Measurements from ENCODE around the gene DNM1L. TPM values are rescaled to one million over a fixed set of nuclear protein-coding genes. Genes with fewer than 3 reads are reported as not detected.

The DNM1L gene
- total and polyA plus RNA-seq, 2 experiments from 2014 or later: 53.4 to 57.3 TPM

DNA sequence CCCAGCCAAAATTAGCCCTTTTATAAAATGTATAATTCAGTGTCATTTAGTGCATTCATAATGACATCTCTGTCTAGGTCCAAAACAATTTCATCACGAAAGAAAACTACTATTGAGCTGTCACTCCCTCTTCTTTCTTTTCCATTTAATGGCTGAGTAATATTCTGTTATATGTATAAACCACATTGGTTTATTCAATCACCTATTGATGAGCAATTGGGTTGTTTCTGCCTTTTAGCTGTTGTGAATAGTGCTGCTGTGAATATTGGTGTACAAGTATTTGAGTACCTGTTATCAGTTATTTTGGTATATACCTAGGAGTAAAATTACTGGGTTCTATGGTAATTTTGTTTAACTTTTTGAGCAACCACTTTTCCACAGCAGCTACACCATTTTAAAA, 7.2 kb downstream of the DNM1L start:
- Histone ChIP-seq H2AFZ (no peak overlapping the region), H3K9ac (no peak overlapping the region), H3F3A (ENCODE audit: insufficient read depth) (no peaks in the 10 kb centered on the region), H3K27me3 (replicated peaks; ENCODE audit: insufficient read depth) (no peaks in the 10 kb centered on the region), H3K36me3 (ENCODE audit: low read depth) (no peaks in the 10 kb centered on the region), H3K9me2 (ENCODE audit: insufficient read depth) (no peaks in the 10 kb centered on the region), H4K20me1 (ENCODE audit: insufficient read depth) (peaks cover 13% of the 10 kb centered on the region; the same call in 1 of the 2 replicates), H3K4me2 (ENCODE audit: unreplicated experiment) (no peak overlapping the region), H3K9me3 (ENCODE audit: low read depth) (no peaks in the 10 kb centered on the region), H3K79me2 (ENCODE audit: insufficient read depth) (peaks cover 100% of the 10 kb centered on the region), H3K4me3 (no peak overlapping the region), H3K4me1 (ENCODE audit: insufficient read depth) (no peaks in the 10 kb centered on the region), H3K27ac (no peak overlapping the region)
- WGBS, 2 experiments (ENCODE audit: low coverage in 1 of 2, low lambda C conversion rate in 2 of 2, missing lambda C conversion rate in 2 of 2): 91 to 100% methylated on average over 1 of the region's 1 CpG
- TF ChIP-seq EZH2 (IDR thresholded peaks at IDR 0.05; ENCODE audit: insufficient read depth, poor library complexity, severe bottlenecking) (no peak), EZH2phosphoT487 (IDR thresholded peaks at IDR 0.05; ENCODE audit: insufficient read depth, low read depth) (no peak)
- DNase-seq: no peak
- in situ Hi-C loops (cut with MboI): no loop called here

DNA sequence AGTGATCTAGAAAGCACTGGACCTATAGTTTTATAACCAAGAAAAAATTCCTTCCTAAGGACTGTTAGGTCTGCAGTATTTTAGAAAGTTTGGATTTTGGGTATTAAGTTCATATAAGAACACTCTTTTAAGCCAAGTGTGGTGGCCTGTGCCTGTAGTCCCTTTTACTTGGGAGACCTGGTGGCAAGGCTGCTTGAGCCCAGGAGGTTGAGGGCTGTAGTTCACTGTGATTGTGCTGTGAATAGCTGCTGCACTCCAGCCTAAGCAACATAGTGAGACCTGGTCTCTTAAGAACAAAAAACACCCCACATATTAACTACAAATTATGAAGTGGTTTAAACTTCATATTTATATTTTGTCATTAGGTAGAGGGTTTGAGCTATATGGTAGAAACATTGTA, 9.7 kb downstream of the DNM1L start:
- H3K27ac ChIP-seq: no peak overlapping the region
- no peak overlapping the region for H3K4me2 ChIP-seq (ENCODE audit: unreplicated experiment)
- no peak for DNase-seq
- H3F3A ChIP-seq (ENCODE audit: insufficient read depth): no peaks in the 10 kb centered on the region
- no peak overlapping the region for H3K9ac ChIP-seq
- H3K36me3 ChIP-seq (ENCODE audit: low read depth): no peaks in the 10 kb centered on the region
- peaks cover 100% of the 10 kb centered on the region for H3K79me2 ChIP-seq (ENCODE audit: insufficient read depth)
- TF ChIP-seq EZH2 (IDR thresholded peaks at IDR 0.05; ENCODE audit: insufficient read depth, poor library complexity, severe bottlenecking) (no peak), EZH2phosphoT487 (IDR thresholded peaks at IDR 0.05; ENCODE audit: insufficient read depth, low read depth) (no peak)
- no peaks in the 10 kb centered on the region for H3K9me2 ChIP-seq (ENCODE audit: insufficient read depth)
- peaks cover 13% of the 10 kb centered on the region; the same call in 1 of the 2 replicates for H4K20me1 ChIP-seq (ENCODE audit: insufficient read depth)
- H3K4me3 ChIP-seq: no peak overlapping the region
- no peaks in the 10 kb centered on the region for H3K9me3 ChIP-seq (ENCODE audit: low read depth)
- no peaks in the 10 kb centered on the region for H3K4me1 ChIP-seq (ENCODE audit: insufficient read depth)
- H3K27me3 ChIP-seq (replicated peaks; ENCODE audit: insufficient read depth): no peaks in the 10 kb centered on the region
- H2AFZ ChIP-seq: no peak overlapping the region
- in situ Hi-C loops (cut with MboI): no loop called here

DNA sequence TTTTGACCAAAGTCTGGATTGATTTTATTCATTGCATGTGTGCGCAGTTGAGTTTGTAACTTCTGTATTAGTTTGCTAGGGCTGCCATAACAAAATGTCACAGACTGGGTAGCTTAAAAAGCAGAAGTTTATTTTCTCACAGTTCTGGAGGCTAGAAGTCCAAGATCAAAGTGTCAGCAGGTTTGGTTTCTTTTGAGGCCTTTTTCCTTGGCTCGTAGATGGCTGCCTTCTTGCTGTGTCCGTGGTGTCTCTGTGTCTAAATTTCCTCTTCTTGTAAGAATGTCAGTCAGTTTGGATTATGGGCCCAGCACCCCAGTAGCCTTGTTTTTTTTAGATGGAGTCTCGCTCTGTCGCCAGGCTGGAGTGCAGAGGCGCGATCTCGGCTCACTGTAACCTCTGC, 11.8 kb downstream of the DNM1L start:
- Histone ChIP-seq H4K20me1 (ENCODE audit: insufficient read depth) (peaks cover 13% of the 10 kb centered on the region; the same call in 1 of the 2 replicates), H3K79me2 (ENCODE audit: insufficient read depth) (peaks cover 100% of the 10 kb centered on the region), H3K9me3 (ENCODE audit: low read depth) (no peaks in the 10 kb centered on the region), H3F3A (ENCODE audit: insufficient read depth) (no peaks in the 10 kb centered on the region), H3K4me1 (ENCODE audit: insufficient read depth) (no peaks in the 10 kb centered on the region), H3K27me3 (replicated peaks; ENCODE audit: insufficient read depth) (no peaks in the 10 kb centered on the region), H2AFZ (no peak overlapping the region), H3K36me3 (ENCODE audit: low read depth) (no peaks in the 10 kb centered on the region), H3K9me2 (ENCODE audit: insufficient read depth) (no peaks in the 10 kb centered on the region), H3K4me3 (no peak overlapping the region), H3K27ac (no peak overlapping the region), H3K9ac (no peak overlapping the region), H3K4me2 (ENCODE audit: unreplicated experiment) (no peak overlapping the region)
- TF ChIP-seq EZH2phosphoT487 (IDR thresholded peaks at IDR 0.05; ENCODE audit: insufficient read depth, low read depth): no peak
- TF ChIP-seq EZH2 (IDR thresholded peaks at IDR 0.05; ENCODE audit: insufficient read depth, poor library complexity, severe bottlenecking): no peak
- 83 to 84% methylated on average over 8 of the region's 8 CpGs for WGBS, 2 experiments (ENCODE audit: low coverage in 1 of 2, low lambda C conversion rate in 2 of 2, missing lambda C conversion rate in 2 of 2)
- in situ Hi-C loops (cut with MboI): no loop called here
- DNase-seq: no peak

DNA sequence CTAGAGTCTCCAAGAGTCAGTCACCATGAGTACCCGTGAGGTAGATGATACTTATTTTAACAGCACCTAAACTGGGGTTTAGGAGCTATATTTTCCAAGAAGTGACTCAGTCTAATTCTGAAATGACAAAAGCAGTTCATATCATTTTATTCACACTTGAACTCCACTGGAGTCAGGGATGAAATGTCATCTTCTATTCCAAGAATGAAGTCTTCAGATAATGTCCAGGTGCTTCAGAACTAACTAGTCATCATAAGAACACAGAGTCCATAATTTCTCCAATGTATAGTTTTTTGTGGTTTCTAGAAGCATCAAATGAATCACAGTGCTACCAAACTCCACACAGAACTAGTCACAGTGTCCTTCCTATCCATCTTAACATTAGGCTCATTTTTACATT, 13.3 kb downstream of the DNM1L start:
- Histone ChIP-seq H3K36me3 (ENCODE audit: low read depth) (no peaks in the 10 kb centered on the region), H3K4me3 (no peak overlapping the region), H3K4me1 (ENCODE audit: insufficient read depth) (no peaks in the 10 kb centered on the region), H3K9ac (no peak overlapping the region), H3K4me2 (ENCODE audit: unreplicated experiment) (no peak overlapping the region), H3K27me3 (replicated peaks; ENCODE audit: insufficient read depth) (no peaks in the 10 kb centered on the region), H4K20me1 (ENCODE audit: insufficient read depth) (peaks cover 9% of the 10 kb centered on the region; the same call in 1 of the 2 replicates), H3K27ac (no peak overlapping the region), H3F3A (ENCODE audit: insufficient read depth) (no peaks in the 10 kb centered on the region), H3K9me2 (ENCODE audit: insufficient read depth) (no peaks in the 10 kb centered on the region), H3K9me3 (ENCODE audit: low read depth) (no peaks in the 10 kb centered on the region), H3K79me2 (ENCODE audit: insufficient read depth) (peaks cover 100% of the 10 kb centered on the region), H2AFZ (no peak overlapping the region)
- in situ Hi-C loops (cut with MboI): no loop called here
- no peak for TF ChIP-seq EZH2phosphoT487 (IDR thresholded peaks at IDR 0.05; ENCODE audit: insufficient read depth, low read depth)
- TF ChIP-seq EZH2 (IDR thresholded peaks at IDR 0.05; ENCODE audit: insufficient read depth, poor library complexity, severe bottlenecking): no peak
- no peak for DNase-seq
- WGBS, 2 experiments (ENCODE audit: low coverage in 1 of 2, low lambda C conversion rate in 2 of 2, missing lambda C conversion rate in 2 of 2): 90 to 97% methylated on average over 1 of the region's 1 CpG

DNA sequence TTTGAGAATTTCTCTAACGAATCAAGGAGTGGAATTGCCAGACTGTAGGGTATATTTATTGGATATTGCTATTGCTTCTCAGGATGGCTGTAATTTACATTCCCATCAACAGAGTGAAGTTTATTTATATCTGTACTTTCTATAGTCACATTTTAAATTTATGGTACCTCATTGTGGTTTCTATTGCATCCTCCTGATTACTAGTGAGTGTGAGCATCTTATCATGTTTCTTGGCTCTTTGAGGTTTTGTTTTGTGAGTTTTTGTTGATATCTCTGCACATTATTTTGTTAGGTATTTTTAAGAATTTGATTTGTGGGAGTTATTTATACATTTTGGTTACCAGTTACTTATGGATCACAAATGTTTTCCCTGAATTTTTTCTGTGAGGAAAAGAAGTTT, 13.9 kb downstream of the DNM1L start:
- H3K36me3 ChIP-seq (ENCODE audit: low read depth): no peaks in the 10 kb centered on the region
- H3K4me1 ChIP-seq (ENCODE audit: insufficient read depth): no peaks in the 10 kb centered on the region
- no peak overlapping the region for H2AFZ ChIP-seq
- no peak overlapping the region for H3K4me2 ChIP-seq (ENCODE audit: unreplicated experiment)
- peaks cover 9% of the 10 kb centered on the region; the same call in 1 of the 2 replicates for H4K20me1 ChIP-seq (ENCODE audit: insufficient read depth)
- no peaks in the 10 kb centered on the region for H3K9me2 ChIP-seq (ENCODE audit: insufficient read depth)
- DNase-seq: no peak
- no peaks in the 10 kb centered on the region for H3K27me3 ChIP-seq (replicated peaks; ENCODE audit: insufficient read depth)
- 97 to 100% methylated on average over 1 of the region's 1 CpG for WGBS, 2 experiments (ENCODE audit: low coverage in 1 of 2, low lambda C conversion rate in 2 of 2, missing lambda C conversion rate in 2 of 2)
- H3K9ac ChIP-seq: no peak overlapping the region
- no peaks in the 10 kb centered on the region for H3F3A ChIP-seq (ENCODE audit: insufficient read depth)
- TF ChIP-seq EZH2phosphoT487 (IDR thresholded peaks at IDR 0.05; ENCODE audit: insufficient read depth, low read depth) (no peak), EZH2 (IDR thresholded peaks at IDR 0.05; ENCODE audit: insufficient read depth, poor library complexity, severe bottlenecking) (no peak)
- no peaks in the 10 kb centered on the region for H3K9me3 ChIP-seq (ENCODE audit: low read depth)
- in situ Hi-C loops (cut with MboI): no loop called here
- H3K27ac ChIP-seq: no peak overlapping the region
- peaks cover 100% of the 10 kb centered on the region for H3K79me2 ChIP-seq (ENCODE audit: insufficient read depth)
- H3K4me3 ChIP-seq: no peak overlapping the region

All from GM23248 (cell line).